GM12872 (cell line): Measurements from ENCODE around the gene CIC.

Experiments used
- TF ChIP-seq, protein P1 (sequence below): IDR thresholded peaks from 3 replicates; pipeline ENCODE4 v1.5.1; 2011; ENCODE audit warnings: low read depth, mild to moderate bottlenecking, low read length, moderate library complexity; ENCODE audit not compliant: insufficient read depth

CIC gene

DNA sequence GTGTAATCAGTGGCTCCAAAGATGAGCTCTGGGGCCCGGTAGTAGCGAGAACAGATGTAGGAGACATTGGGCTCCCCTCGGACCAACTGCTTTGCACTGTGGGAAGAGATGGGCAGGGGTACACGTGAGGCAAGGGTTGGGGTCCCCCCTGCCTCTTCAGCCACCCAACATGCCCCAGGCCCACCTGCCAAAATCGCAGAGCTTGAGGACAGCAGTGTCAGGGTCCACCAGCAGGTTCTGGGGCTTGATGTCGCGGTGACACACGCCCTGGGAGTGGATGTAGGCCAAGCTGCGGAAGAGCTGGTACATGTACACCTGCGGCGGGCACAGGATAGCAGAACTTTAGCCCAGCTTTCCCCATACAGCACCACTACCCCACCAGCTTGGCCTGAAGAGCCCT, 34.7 kb upstream of the CIC start:
- TF ChIP-seq, protein P1, sequence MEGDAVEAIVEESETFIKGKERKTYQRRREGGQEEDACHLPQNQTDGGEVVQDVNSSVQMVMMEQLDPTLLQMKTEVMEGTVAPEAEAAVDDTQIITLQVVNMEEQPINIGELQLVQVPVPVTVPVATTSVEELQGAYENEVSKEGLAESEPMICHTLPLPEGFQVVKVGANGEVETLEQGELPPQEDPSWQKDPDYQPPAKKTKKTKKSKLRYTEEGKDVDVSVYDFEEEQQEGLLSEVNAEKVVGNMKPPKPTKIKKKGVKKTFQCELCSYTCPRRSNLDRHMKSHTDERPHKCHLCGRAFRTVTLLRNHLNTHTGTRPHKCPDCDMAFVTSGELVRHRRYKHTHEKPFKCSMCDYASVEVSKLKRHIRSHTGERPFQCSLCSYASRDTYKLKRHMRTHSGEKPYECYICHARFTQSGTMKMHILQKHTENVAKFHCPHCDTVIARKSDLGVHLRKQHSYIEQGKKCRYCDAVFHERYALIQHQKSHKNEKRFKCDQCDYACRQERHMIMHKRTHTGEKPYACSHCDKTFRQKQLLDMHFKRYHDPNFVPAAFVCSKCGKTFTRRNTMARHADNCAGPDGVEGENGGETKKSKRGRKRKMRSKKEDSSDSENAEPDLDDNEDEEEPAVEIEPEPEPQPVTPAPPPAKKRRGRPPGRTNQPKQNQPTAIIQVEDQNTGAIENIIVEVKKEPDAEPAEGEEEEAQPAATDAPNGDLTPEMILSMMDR = no peak

DNA sequence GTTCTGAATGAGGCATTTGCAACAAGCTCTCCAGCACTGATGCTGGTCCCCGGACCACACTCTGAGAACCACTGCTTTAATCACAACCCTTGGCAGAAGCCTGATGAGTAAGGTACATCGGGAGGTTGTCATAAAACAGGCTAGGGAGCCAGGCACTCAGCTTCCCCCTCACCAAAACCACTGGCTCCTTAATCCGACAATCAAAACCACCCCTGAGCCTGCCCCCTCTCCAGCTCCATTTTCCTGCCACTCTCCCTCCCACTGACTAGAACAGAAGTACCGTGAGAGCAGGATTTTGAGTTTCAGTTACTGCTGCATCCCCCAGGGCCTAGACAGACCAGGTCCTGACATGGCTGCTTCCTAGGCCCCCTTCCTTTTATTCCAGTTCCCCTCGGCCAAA, 33.9 kb upstream of the CIC start:
- TF ChIP-seq, protein P1 = no peak

DNA sequence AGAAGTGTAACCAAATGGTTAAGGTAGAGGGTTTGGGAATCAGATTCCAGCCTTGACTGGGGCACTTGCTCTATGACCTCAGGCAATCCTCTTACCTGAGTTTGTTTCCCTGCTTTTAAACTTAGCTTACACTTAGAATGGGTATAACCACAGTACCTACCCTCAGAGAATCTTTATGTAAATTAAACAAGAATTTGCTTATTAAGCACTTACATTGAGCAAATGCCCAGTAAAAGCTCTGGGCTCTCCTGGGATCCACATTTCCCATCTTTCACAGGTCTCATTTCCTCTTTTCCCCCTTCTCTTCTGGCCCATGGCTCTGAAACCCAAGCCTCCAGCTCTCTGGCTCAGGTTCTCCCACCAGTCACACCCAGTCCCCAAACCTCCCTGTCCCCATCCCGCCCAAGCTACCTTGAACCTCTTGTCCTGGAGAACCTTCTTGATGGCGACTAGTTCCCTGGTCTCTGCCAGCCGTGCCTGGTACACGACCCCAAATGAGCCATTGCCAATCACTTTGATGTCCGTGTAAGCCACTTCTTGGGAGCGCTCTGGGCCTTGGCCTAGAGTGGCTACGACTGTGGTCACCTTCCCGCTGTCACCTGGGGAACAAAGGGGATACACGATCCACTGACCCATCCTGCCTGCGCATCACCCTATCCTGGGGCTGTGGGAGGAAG, 29.4 kb upstream of the CIC start:
- TF ChIP-seq, protein P1 = no peak

DNA sequence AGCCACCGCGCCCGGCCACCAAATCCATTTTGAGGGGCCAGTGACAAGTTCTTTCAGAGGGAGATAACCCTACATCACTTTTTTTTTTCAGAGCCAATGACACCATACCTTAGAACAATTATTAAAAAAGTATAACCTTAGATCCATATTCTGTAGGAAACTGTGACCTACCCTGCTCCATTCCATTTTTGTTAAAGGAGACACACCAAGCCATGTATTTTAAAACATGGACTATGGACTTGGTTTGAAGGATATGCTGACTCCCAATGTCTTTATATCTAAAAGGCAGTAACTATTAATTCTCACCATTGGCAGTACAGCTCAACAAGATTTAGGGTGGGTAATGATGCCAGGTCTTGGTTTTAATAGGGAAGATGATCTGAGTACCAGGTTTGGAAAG, 27.8 kb upstream of the CIC start:
- TF ChIP-seq, protein P1 = no peak

DNA sequence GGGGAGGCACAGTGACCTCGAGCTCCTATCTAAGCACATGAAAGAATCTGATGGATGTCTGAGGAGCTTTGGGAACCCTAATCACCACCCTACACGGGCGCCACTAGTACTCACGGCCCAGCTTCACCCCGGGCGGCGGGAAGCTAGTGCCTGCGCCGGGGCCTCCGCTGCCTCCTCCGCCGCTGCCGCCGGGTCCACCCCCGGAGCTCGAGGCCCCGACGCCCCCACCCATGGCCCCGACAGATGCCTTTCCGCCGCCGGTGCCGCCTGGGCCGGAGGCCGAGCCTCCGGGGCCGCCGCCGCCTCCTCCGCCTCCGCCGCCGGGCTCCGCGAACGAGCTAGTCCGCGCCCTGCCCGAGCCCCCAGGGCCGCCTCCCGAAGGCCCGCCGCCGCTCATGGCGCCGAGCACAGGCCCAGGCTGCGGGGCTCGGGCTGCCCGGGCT, 27.0 kb upstream of the CIC start:
- TF ChIP-seq, protein P1 = no peak

DNA sequence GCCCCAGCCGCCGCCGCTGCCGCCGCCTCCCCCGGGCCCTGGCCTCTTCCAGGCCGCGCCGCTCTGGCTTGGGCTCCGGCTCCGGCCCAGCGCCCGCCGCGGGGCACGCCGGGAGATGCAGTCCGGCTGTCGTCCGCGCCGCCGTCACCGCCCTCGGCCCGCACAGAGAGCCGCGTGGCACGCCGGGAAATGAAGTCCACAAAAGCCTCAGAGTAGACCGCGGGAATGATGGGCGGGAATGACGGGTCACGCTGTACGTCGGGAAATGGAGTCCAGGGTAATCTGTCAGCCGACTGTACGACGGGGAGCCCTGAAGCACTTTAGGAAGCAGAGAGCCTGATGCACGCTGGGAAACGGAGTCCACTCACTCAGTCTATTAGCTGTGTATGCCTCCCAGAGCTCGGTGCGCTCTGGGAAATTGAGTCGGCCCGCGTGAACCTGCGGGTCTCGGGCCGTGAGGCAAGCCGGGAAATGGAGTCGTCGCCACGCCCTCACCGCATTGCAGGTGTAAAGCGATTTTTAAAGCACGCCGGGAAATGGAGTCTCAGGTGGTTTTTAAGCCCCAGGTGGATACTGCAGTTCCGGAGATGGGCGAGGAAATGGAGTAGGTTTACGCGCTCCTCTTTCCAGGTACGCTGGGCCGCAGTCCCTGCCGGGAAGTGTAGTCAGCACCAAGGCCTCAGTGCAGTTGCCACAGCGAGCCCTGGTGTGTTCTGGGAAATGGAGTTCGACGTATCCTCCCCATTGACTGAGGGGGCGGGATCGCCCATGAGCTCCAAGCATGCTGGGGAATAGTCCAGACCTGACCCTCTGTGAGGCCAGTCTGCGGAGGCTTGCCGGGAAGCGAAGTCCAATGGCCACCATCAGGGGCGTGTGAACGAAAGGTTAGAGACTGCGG, 26.3 kb upstream of the CIC start, which contains the start of gene GSK3A:
TSS of gene GSK3A (minus strand) at position 91 of the 898 bp plus-strand sequence. CDS start 137 bp downstream, outside the sequence.
- TF ChIP-seq, protein P1 = no peak

DNA sequence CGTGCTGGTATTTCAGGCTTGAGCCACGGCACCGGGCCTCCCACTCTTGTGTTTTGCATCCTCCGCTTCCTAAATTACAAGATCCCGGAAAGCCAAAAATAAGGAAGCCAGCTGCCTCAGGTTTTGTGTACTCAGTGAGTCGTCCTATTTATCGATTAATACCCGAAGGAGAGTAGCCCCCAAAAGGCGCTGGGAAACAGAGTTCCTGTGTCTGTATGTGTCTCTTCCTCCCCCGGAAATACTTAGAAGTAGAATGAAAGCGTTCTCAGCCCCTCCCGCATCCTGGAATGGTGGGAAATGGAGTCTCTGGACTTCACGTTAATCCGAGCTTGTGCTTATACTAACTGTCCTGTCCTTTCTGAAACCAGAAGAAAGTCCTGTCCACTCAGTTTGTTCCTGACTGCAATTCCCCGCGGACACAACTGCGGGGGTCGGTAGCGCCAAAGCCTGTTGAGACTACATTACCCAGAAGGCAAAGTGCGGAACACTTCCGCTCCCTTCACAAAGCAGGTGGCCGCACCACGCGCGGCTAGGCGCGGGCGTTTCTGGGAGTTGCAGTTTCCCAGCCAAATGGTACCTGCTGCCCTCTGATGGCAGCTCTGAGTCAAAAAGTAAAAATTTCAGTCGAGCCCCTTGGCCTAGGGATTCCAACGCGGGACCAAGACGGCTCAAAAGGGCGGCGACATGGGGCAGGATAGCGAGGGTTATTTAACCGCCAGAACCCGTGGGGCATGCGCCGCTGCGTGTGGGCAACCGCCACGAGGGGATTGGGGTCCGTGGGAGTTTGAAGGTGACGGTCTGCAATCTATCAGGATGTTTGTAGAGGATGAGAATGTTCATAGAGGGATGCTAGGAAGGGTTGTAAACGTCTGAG, 24.5 kb upstream of the CIC start:
- TF ChIP-seq, protein P1 = peak; percentile 73
